Measurements from ENCODE around the gene HCN2. TPM values are rescaled to one million over a fixed set of nuclear protein-coding genes. Genes with fewer than 3 reads are reported as not detected.

Gene HCN2
- total and polyA plus RNA-seq, 2 of the 13 experiments (the other 11 are each of a cell fraction or from before 2014, with no cell fraction given), result 0.01 TPM; not detected in 1

DNA sequence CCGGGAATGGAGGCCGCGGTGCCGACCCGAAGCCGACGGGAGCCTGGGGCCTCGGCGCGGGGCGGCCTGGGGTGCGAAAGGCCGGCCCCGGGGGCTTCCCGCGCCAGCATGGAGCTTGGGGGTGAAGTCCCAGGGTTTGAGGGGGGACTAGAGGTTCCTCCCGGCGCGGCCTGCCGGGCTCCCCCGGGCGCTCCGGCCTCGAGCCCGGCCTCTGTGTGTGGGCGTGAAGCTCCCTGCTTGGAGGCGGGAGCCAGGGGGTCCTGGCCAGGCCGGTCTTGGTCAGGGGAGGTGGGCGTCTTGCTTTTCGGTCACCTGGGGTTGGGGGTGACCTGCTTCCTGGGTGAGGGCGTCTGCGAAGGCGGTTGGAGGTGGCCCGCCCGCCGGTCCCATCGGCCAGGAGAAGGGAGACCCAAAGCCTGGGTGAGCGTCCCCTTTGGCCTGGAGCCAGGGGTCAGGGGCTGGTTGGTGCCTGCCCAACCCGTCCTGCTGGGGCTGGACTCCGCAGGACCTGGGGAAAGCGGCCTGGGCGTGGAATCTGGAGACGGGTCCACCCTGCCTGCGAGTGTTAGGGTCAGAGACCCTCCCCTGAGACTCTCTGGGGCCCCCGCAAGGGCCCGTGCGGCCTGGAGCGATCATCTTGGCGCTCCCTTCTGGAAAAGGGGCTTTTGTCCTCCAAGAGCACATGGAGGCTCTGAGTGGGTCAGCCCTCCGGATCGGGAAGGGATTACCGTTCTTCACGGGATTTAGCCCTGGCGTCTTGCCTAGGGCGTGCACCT is 16.8 kb upstream of the HCN2 start (continued):
- TF ChIP-seq ZNF747 (CRISPR knock-in tag; IDR thresholded peaks at IDR 0.05; ENCODE audit: borderline replicate concordance), result 0 out of 2 replicates have a peak, but pooled peaks have one; percentile 26
- peak; percentile 17; the same call in 1 of the 2 replicates for TF ChIP-seq PHF20 (CRISPR knock-in tag; IDR thresholded peaks at IDR 0.05)
- TF ChIP-seq SP4 (CRISPR knock-in tag; IDR thresholded peaks at IDR 0.05), result no peak
- TF ChIP-seq ZNF550 (CRISPR knock-in tag; IDR thresholded peaks at IDR 0.05; ENCODE audit: borderline replicate concordance), result no peak
- TF ChIP-seq ZNF891 (CRISPR knock-in tag; IDR thresholded peaks at IDR 0.05), result peak; percentile 52; the same call in 1 of the 2 replicates
- TF ChIP-seq ARNT2 (CRISPR knock-in tag; IDR thresholded peaks at IDR 0.05; ENCODE audit: low read depth), result peak; percentile 17; the same call in 1 of the 2 replicates
- 0 out of 2 replicates have a peak, but pooled peaks have one; percentile 47 for TF ChIP-seq NRL (CRISPR knock-in tag; IDR thresholded peaks at IDR 0.05; ENCODE audit: borderline replicate concordance)
- 0 out of 2 replicates have a peak, but pooled peaks have one; percentile 37 for TF ChIP-seq ZNF138 (CRISPR knock-in tag; IDR thresholded peaks at IDR 0.05; ENCODE audit: low read depth)
- TF ChIP-seq, protein P1, sequence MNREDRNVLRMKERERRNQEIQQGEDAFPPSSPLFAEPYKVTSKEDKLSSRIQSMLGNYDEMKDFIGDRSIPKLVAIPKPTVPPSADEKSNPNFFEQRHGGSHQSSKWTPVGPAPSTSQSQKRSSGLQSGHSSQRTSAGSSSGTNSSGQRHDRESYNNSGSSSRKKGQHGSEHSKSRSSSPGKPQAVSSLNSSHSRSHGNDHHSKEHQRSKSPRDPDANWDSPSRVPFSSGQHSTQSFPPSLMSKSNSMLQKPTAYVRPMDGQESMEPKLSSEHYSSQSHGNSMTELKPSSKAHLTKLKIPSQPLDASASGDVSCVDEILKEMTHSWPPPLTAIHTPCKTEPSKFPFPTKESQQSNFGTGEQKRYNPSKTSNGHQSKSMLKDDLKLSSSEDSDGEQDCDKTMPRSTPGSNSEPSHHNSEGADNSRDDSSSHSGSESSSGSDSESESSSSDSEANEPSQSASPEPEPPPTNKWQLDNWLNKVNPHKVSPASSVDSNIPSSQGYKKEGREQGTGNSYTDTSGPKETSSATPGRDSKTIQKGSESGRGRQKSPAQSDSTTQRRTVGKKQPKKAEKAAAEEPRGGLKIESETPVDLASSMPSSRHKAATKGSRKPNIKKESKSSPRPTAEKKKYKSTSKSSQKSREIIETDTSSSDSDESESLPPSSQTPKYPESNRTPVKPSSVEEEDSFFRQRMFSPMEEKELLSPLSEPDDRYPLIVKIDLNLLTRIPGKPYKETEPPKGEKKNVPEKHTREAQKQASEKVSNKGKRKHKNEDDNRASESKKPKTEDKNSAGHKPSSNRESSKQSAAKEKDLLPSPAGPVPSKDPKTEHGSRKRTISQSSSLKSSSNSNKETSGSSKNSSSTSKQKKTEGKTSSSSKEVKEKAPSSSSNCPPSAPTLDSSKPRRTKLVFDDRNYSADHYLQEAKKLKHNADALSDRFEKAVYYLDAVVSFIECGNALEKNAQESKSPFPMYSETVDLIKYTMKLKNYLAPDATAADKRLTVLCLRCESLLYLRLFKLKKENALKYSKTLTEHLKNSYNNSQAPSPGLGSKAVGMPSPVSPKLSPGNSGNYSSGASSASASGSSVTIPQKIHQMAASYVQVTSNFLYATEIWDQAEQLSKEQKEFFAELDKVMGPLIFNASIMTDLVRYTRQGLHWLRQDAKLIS (CRISPR knock-in tag; IDR thresholded peaks at IDR 0.05), result 0 out of 2 replicates have a peak, but pooled peaks have one; percentile 52
- TF ChIP-seq RXRA (CRISPR knock-in tag; IDR thresholded peaks at IDR 0.05), result 0 out of 2 replicates have a peak, but pooled peaks have one; percentile 8
- TF ChIP-seq MAZ (IDR thresholded peaks at IDR 0.05; ENCODE audit: borderline replicate concordance, low read depth, low read length), result no peak
- TF ChIP-seq MAZ (CRISPR knock-in tag; IDR thresholded peaks at IDR 0.05; ENCODE audit: low read depth), result 0 out of 2 replicates have a peak, but pooled peaks have one; percentile 20
- TF ChIP-seq SMAD3 (CRISPR knock-in tag; IDR thresholded peaks at IDR 0.05), result no peak
- peak; percentile 80; the same call in 1 of the 2 replicates for TF ChIP-seq MTA1 (CRISPR knock-in tag; IDR thresholded peaks at IDR 0.05; ENCODE audit: borderline replicate concordance)
- TF ChIP-seq, protein P2, sequence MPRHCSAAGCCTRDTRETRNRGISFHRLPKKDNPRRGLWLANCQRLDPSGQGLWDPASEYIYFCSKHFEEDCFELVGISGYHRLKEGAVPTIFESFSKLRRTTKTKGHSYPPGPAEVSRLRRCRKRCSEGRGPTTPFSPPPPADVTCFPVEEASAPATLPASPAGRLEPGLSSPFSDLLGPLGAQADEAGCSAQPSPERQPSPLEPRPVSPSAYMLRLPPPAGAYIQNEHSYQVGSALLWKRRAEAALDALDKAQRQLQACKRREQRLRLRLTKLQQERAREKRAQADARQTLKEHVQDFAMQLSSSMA (CRISPR knock-in tag; IDR thresholded peaks at IDR 0.05), result no peak
- 0 out of 4 replicates have a peak, but pooled peaks of 1 of the 2 experiments have one; percentile 2 for TF ChIP-seq KLF16 (CRISPR knock-in tag; IDR thresholded peaks at IDR 0.05)
- TF ChIP-seq FOXO1 (CRISPR knock-in tag; IDR thresholded peaks at IDR 0.05), result 0 out of 2 replicates have a peak, but pooled peaks have one; percentile 16
- TF ChIP-seq, protein P3, sequence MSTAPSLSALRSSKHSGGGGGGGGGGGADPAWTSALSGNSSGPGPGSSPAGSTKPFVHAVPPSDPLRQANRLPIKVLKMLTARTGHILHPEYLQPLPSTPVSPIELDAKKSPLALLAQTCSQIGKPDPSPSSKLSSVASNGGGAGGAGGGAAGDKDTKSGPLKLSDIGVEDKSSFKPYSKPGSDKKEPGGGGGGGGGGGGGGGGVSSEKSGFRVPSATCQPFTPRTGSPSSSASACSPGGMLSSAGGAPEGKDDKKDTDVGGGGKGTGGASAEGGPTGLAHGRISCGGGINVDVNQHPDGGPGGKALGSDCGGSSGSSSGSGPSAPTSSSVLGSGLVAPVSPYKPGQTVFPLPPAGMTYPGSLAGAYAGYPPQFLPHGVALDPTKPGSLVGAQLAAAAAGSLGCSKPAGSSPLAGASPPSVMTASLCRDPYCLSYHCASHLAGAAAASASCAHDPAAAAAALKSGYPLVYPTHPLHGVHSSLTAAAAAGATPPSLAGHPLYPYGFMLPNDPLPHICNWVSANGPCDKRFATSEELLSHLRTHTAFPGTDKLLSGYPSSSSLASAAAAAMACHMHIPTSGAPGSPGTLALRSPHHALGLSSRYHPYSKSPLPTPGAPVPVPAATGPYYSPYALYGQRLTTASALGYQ (CRISPR knock-in tag; IDR thresholded peaks at IDR 0.05), result no peak
- 0 out of 2 replicates have a peak, but pooled peaks have one; percentile 55 for TF ChIP-seq ZNF343 (CRISPR knock-in tag; IDR thresholded peaks at IDR 0.05)
- TF ChIP-seq MYC (CRISPR knock-in tag; IDR thresholded peaks at IDR 0.05; ENCODE audit: borderline replicate concordance), result 0 out of 2 replicates have a peak, but pooled peaks have one; percentile 26
- TF ChIP-seq SNAPC2 (CRISPR knock-in tag; IDR thresholded peaks at IDR 0.05), result no peak
- no peak for TF ChIP-seq ZNF121 (CRISPR knock-in tag; IDR thresholded peaks at IDR 0.05)

All from HepG2 (cell line).